Retinal pigment epithelial cell (primary cell): ENCODE measurements around the gene PCBP2.

Experiments used
- DNase-seq: peaks from one replicate; pipeline ENCODE4 v3.0.0-alpha.2; 2010; ENCODE audit warnings: low read depth
- H3K4me3 ChIP-seq: 2 replicates; pipeline ENCODE4 v1.5.1; 2011; ENCODE audit warnings: mild to moderate bottlenecking, low read length, control low read depth, moderate library complexity
- TF ChIP-seq, protein P1 (sequence below): conservative IDR thresholded peaks from 2 replicates; pipeline ENCODE4 v1.5.1; 2011; ENCODE audit warnings: low read depth, low read length, control low read depth, inconsistent platforms

PCBP2 gene

GRCh38 chr12:53467082-53467481, 15.2 kb downstream of the PCBP2 start:
- TF ChIP-seq, protein P1, sequence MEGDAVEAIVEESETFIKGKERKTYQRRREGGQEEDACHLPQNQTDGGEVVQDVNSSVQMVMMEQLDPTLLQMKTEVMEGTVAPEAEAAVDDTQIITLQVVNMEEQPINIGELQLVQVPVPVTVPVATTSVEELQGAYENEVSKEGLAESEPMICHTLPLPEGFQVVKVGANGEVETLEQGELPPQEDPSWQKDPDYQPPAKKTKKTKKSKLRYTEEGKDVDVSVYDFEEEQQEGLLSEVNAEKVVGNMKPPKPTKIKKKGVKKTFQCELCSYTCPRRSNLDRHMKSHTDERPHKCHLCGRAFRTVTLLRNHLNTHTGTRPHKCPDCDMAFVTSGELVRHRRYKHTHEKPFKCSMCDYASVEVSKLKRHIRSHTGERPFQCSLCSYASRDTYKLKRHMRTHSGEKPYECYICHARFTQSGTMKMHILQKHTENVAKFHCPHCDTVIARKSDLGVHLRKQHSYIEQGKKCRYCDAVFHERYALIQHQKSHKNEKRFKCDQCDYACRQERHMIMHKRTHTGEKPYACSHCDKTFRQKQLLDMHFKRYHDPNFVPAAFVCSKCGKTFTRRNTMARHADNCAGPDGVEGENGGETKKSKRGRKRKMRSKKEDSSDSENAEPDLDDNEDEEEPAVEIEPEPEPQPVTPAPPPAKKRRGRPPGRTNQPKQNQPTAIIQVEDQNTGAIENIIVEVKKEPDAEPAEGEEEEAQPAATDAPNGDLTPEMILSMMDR: no peak
- no peak overlapping the region for H3K4me3 ChIP-seq
- no peak for DNase-seq

DNA sequence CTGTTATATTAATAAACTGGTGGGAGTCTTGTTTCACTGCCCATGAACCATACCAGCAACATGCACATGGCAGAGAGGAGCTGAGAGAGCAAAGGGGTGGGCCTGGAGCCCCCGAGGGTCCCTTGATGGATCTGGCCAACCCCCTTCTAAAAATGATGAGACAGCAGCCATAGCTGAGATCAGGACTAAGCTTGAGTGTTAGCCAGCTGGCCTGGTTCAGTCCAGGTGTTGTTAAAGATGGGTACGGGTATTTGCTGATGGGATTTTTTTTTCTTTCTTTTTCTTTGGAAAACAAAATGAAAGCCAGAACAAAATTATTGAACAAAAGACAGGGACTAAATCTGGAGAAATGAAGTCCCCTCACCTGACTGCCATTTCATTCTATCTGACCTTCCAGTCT, 16.0 kb downstream of the PCBP2 start:
- DNase-seq: no peak
- TF ChIP-seq, protein P1: no peak

GRCh38 chr12:53468282-53468681, 16.4 kb downstream of the PCBP2 start:
- H3K4me3 ChIP-seq: no peak overlapping the region

More for the DNA sequence above, 16.0 kb downstream of the PCBP2 start:
- no peak overlapping the region for H3K4me3 ChIP-seq

GRCh38 chr12:53472056-53472582, 20.2 kb downstream of the PCBP2 start:
- no peak for DNase-seq
- TF ChIP-seq, protein P1: no peak
- no peak overlapping the region for H3K4me3 ChIP-seq

More at GRCh38 chr12:53468282-53468681, 16.4 kb downstream of the PCBP2 start:
- no peak for DNase-seq
- TF ChIP-seq, protein P1: no peak

GRCh38 chr12:53474077-53474476, 22.2 kb downstream of the PCBP2 start:
- DNase-seq: no peak
- H3K4me3 ChIP-seq: no peak overlapping the region
- TF ChIP-seq, protein P1: no peak

DNA sequence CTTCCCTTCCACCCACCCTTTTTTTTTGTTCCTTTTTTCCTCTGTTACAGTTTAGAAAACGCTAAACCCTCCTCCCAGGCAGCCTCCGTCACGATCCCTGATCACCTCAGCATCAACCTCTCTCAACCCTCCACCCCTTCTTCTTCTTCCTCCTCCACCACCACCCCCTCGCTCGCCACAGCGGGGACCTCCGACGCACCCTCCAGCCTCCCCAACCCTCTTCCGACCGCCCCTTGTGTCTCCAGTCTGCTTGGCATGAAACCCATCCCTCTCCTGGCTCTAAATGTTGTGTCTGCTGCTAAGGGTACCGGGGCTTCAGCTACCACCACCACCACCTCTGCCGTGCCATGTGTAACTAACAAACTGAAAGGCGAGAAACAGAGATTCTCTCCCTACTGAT, 22.9 kb downstream of the PCBP2 start:
- DNase-seq: no peak
- H3K4me3 ChIP-seq: no peak overlapping the region
- TF ChIP-seq, protein P1: no peak

DNA sequence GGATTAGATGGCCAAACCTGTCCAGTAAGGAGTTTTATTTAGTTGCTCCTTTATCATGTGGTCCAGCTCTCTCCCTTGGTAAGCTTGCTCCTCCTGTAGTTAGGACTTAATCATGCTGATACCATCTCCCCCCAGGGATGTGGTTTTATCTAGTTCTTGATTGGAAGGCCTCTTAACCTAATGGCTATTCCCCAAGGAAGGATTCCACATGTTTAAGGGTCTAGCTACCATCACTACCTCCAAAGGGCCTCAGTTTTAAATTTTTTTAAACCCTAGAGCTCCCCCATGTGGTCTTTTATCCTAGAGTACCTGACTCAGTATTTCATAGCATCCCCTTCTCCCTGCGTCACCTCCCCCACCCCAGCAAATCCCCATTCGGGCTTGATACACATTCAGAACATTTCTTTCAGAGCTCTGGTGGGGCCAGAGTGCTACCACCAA, 24.9 kb downstream of the PCBP2 start:
- no peak for DNase-seq
- TF ChIP-seq, protein P1: peak; percentile 38
- no peak overlapping the region for H3K4me3 ChIP-seq
